GM12878 (cell line): ENCODE measurements around the gene ZC3H11A. TPM values are rescaled to one million over a fixed set of nuclear protein-coding genes. Genes with fewer than 3 reads are reported as not detected.
A peak's percentile ranks its signal among the peaks of the same experiment; 100 is the strongest.

Experiments
- ATAC-seq: fragments of 200-7000 bp; cut with Tn5 transposase; 3 replicates; pipeline ENCODE4 v1.9.1; 2020; ENCODE audit warnings: mild to moderate bottlenecking, moderate library complexity
- Bru-seq: library from RNA; stranded (reverse); fragments of 400-500 nt; gene quantifications from one replicate; lab custom pipeline; 2021; lab: Mats Ljungman, UMichigan
- BruChase-seq, 2 experiments: library from RNA; stranded (reverse); fragments of 400-500 nt; gene quantifications; one replicate each; lab custom pipeline; 2021; lab: Mats Ljungman, UMichigan
- BruUV-seq: library from RNA; stranded (reverse); fragments of 400-500 nt; replicated peaks from 2 replicates; lab custom pipeline; 2021; lab: Mats Ljungman, UMichigan
- CTCF ChIA-PET: fragments of 300-600 bp; sonication (Branson Sonifier 250); formaldehyde crosslinking; extraction: SDS; loops from one replicate; lab custom pipeline; 2021; ENCODE audit warnings: inconsistent platforms; lab: Yijun Ruan, JAX
- POLR2A ChIA-PET: fragments of 350-600 bp; formaldehyde crosslinking; extraction: SDS; loops from one replicate; lab custom pipeline; 2021; ENCODE audit warnings: inconsistent platforms; lab: Charles Lee
- RAD21 ChIA-PET: fragments of 300-600 bp; sonication (Branson Sonifier 250); formaldehyde crosslinking; loops from one replicate; lab custom pipeline; 2023; ENCODE audit warnings: antibody characterized with exemption; ENCODE audit not compliant: unreplicated experiment; lab: Charles Lee
- SMC1A ChIA-PET: fragments of 300-600 bp; sonication (Branson Sonifier 250); formaldehyde crosslinking; loops from one replicate; lab custom pipeline; 2023; ENCODE audit not compliant: unreplicated experiment, uncharacterized antibody; lab: Charles Lee
- DNase-seq: peaks from one replicate; pipeline ENCODE4 v3.0.0-alpha.2; 2011; ENCODE audit warnings: low read depth, low spot score
- FAIRE-seq: peaks from 3 replicates; lab custom pipeline; 2011; peaks lifted over from hg19 to GRCh38; lab: Jason Lieb, UNC
- H2AFZ ChIP-seq: 2 replicates; pipeline ENCODE4 v1.6.0; 2011; ENCODE audit warnings: low read depth, low read length, control low read depth; ENCODE audit not compliant: control insufficient read depth
- H3K27ac ChIP-seq: 2 replicates; pipeline ENCODE4 v1.5.1; 2011; ENCODE audit warnings: control low read depth; ENCODE audit not compliant: control insufficient read depth, insufficient read depth
- H3K27me3 ChIP-seq, 2 experiments: replicated peaks in 1 of 2; 2 replicates each; pipeline versions ENCODE4 v1.6.0 to v1.6.1; 2011; ENCODE audit warnings: low read length in 1 of 2; ENCODE audit not compliant: control insufficient read depth in 2 of 2, insufficient read depth in 2 of 2
- H3K36me3 ChIP-seq, 2 experiments: 2 replicates each; pipeline ENCODE4 v1.5.1; 2011; ENCODE audit warnings: low read length in 1 of 2; ENCODE audit not compliant: control insufficient read depth in 2 of 2, insufficient read depth in 2 of 2
- H3K4me1 ChIP-seq: 2 replicates; pipeline ENCODE4 v1.6.1; 2011; ENCODE audit warnings: mild to moderate bottlenecking, low read length, moderate library complexity, mixed read lengths; ENCODE audit not compliant: control insufficient read depth, insufficient read depth
- H3K4me2 ChIP-seq: 2 replicates; pipeline ENCODE4 v1.6.0; 2011; ENCODE audit warnings: control low read depth; ENCODE audit not compliant: control insufficient read depth, insufficient read depth
- H3K4me3 ChIP-seq: fragments of 200-600 bp; sonication (generic); 2 replicates; pipeline ENCODE4 v1.5.1; 2016
- H3K79me2 ChIP-seq: 2 replicates; pipeline ENCODE4 v1.6.0; 2011; ENCODE audit warnings: low read length; ENCODE audit not compliant: control insufficient read depth, insufficient read depth
- H3K9ac ChIP-seq: 2 replicates; pipeline ENCODE4 v1.8.0; 2011; ENCODE audit warnings: low read length, control low read depth, mixed read lengths; ENCODE audit not compliant: control insufficient read depth, insufficient read depth
- H3K9me3 ChIP-seq: replicated peaks from 3 replicates; pipeline ENCODE4 v1.5.1; 2011; ENCODE audit warnings: mild to moderate bottlenecking, low read length; ENCODE audit not compliant: control insufficient read depth, insufficient read depth
- H4K20me1 ChIP-seq: 2 replicates; pipeline ENCODE4 v1.6.0; 2011; ENCODE audit not compliant: control insufficient read depth, insufficient read depth
- BHLHE40 ChIP-seq, 2 experiments: fragments of 450-650 bp in 1 of 2; IDR thresholded peaks; 2 replicates each; pipeline ENCODE4 v1.6.1; 2011 to 2017; ENCODE audit warnings: low read depth in 2 of 2, borderline replicate concordance in 1 of 2, improper control_type of control experiment in 1 of 2, low read length in 1 of 2, mild to moderate bottlenecking in 1 of 2
- CHD1 ChIP-seq: IDR thresholded peaks from 2 replicates; pipeline ENCODE4 v1.6.1; 2012; ENCODE audit warnings: low read depth, low read length, improper control_type of control experiment
- CREM ChIP-seq: IDR thresholded peaks from 2 replicates; pipeline ENCODE4 v1.6.1; 2014; ENCODE audit warnings: antibody characterized with exemption, low read depth
- GABPA ChIP-seq: IDR thresholded peaks from 2 replicates; pipeline ENCODE4 v1.6.1; 2014; ENCODE audit warnings: antibody characterized with exemption, low read depth, mild to moderate bottlenecking, inconsistent platforms
- HCFC1 ChIP-seq: fragments of 150-350 bp; IDR thresholded peaks from 2 replicates; pipeline ENCODE4 v1.6.1; 2014; ENCODE audit warnings: low read length
- HDAC2 ChIP-seq: fragments of 200-600 bp; sonication (generic); IDR thresholded peaks from 2 replicates; pipeline ENCODE4 v1.6.1; 2017
- IKZF1 ChIP-seq: fragments of 450-650 bp; conservative IDR thresholded peaks from 2 replicates; pipeline ENCODE4 v1.6.1; 2017; ENCODE audit warnings: antibody characterized with exemption, mild to moderate bottlenecking
- IRF4 ChIP-seq: IDR thresholded peaks from 2 replicates; pipeline ENCODE4 v1.6.1; 2011; ENCODE audit warnings: low read depth, low read length
- JUNB ChIP-seq: IDR thresholded peaks from 2 replicates; pipeline ENCODE4 v1.6.1; 2016; ENCODE audit warnings: antibody characterized with exemption, mild to moderate bottlenecking
- MAX ChIP-seq: IDR thresholded peaks from 2 replicates; pipeline ENCODE4 v1.6.1; 2012; ENCODE audit warnings: low read depth, low read length, improper control_type of control experiment
- NBN ChIP-seq: fragments of 450-650 bp; IDR thresholded peaks from 2 replicates; pipeline ENCODE4 v1.6.1; 2016
- NFIC ChIP-seq: IDR thresholded peaks from 2 replicates; pipeline ENCODE4 v1.6.1; 2012; ENCODE audit warnings: low read depth, mild to moderate bottlenecking, inconsistent platforms, low read length, moderate library complexity
- NR2F1 ChIP-seq: fragments of 450-650 bp; conservative IDR thresholded peaks from 2 replicates; pipeline ENCODE4 v1.6.1; 2017; ENCODE audit warnings: mild to moderate bottlenecking
- PKNOX1 ChIP-seq: fragments of 450-650 bp; IDR thresholded peaks from 2 replicates; pipeline ENCODE4 v1.6.1; 2016; ENCODE audit warnings: mild to moderate bottlenecking
- RELA ChIP-seq: fragments of 450-650 bp; IDR thresholded peaks from 2 replicates; pipeline ENCODE4 v1.8.0; 2014; ENCODE audit warnings: borderline replicate concordance; ENCODE audit not compliant: partially characterized antibody
- SIX5 ChIP-seq: IDR thresholded peaks from 2 replicates; pipeline ENCODE4 v1.6.1; 2011; ENCODE audit warnings: mild to moderate bottlenecking, low read depth, low read length, moderate library complexity; ENCODE audit not compliant: severe bottlenecking
- SPI1 ChIP-seq: IDR thresholded peaks from 2 replicates; pipeline ENCODE4 v1.6.1; 2011; ENCODE audit warnings: low read depth, mild to moderate bottlenecking, low read length, moderate library complexity, borderline replicate concordance; ENCODE audit not compliant: insufficient read depth
- USF1 ChIP-seq: IDR thresholded peaks from 2 replicates; pipeline ENCODE4 v1.6.1; 2011; ENCODE audit warnings: borderline replicate concordance, low read depth, mild to moderate bottlenecking, moderate library complexity, mixed read lengths, low read length; ENCODE audit not compliant: insufficient read depth; ENCODE audit errors: extremely low read length
- WGBS: methylation state at CpG from one replicate; pipeline ENCODE4 v1.1.6; 2016; ENCODE audit warnings: low lambda C conversion rate; ENCODE audit not compliant: insufficient replicate concordance, insufficient coverage; ENCODE audit errors: missing lambda C conversion rate; 5-methylcytosine and 5-hydroxymethylcytosine counted together
- in situ Hi-C: fragments of 300-500 bp; cut with MboI; formaldehyde crosslinking; loops from 9 replicates; pipeline ENCODE4 v1.14.3; 2018; ENCODE audit warnings: mixed read lengths
- intact Hi-C: fragments of 100-400 bp; cut with micrococcal nuclease; formaldehyde crosslinking; loops from one replicate; pipeline ENCODE4 v1.14.2; 2022; ENCODE audit not compliant: unreplicated experiment
- long read RNA-seq, 2 experiments: library from polyadenylated mRNA; unstranded; transcript quantifications; one replicate each; pipeline ENCODE4 v2.0.0, GENCODE V29; 2019 to 2020
- polyA minus RNA-seq, 3 experiments: library from RNA; depleted of rRNA, polyadenylated mRNA; stranded (reverse); fragments of >200 nt; gene quantifications; 2 replicates each; pipeline ENCODE4 v1.2.3, GENCODE V29; 2011
- polyA plus RNA-seq, 11 experiments: library from polyadenylated mRNA; depleted of rRNA in 4 of 11; unstranded in 6 of 11; stranded (reverse) in 5 of 11; fragments of >200 nt; fragmentation: Nextera tagmentation in 4 of 11; fragmentation: Illumina TruSeq in 1 of 11; extraction: Ambion mirVana in 4 of 11; extraction: Trizol in 1 of 11; gene quantifications; 1 replicate in 1 of 11; 2 replicates in 10 of 11; pipeline versions ENCODE4 v1.2.1 to v1.2.3, GENCODE V29; 2011 to 2016; ENCODE audit warnings: inconsistent platforms in 2 of 11, missing spikeins in 2 of 11, low read depth in 1 of 11
- total RNA-seq, 4 experiments: library from RNA; depleted of rRNA in 3 of 4; stranded (reverse); fragments of >200 nt in 3 of 4; fragmentation: Illumina TruSeq in 1 of 4; extraction: Trizol in 1 of 4; gene quantifications; 2 replicates each; pipeline versions ENCODE4 v1.2.1 to v1.2.3, GENCODE V29; 2013 to 2021

The ZC3H11A gene
- 223 and 228 TPM in 2 replicates for total RNA-seq (2013; cell fraction: nucleolus; rRNA removed)
- 61.2 and 70.2 TPM in 2 replicates for total RNA-seq (2014; rRNA removed)
- 69.9 and 75.5 TPM in 2 replicates for total RNA-seq (2014; rRNA removed; fragmentation: Illumina TruSeq; extraction: Trizol)
- 59.2 and 60.4 TPM in 2 replicates for total RNA-seq (2021)
- 55.4 TPM for polyA plus RNA-seq (2011; ENCODE audit: low read depth)
- polyA plus RNA-seq (2011; rRNA removed) = 123 and 175 TPM in 2 replicates
- polyA plus RNA-seq (2011; cell fraction: cytosol; rRNA removed) = 63.3 and 74.1 TPM in 2 replicates
- 146 and 198 TPM in 2 replicates for polyA plus RNA-seq (2011; cell fraction: nucleus; rRNA removed)
- polyA plus RNA-seq (2012) = 61.7 and 76.5 TPM in 2 replicates
- polyA plus RNA-seq (2014; fragmentation: Illumina TruSeq; extraction: Trizol) = 88.2 and 93.7 TPM in 2 replicates
- polyA plus RNA-seq (2014; fragmentation: Nextera tagmentation; extraction: Ambion mirVana) = 10 to 100 TPM; 21.1 to 22.7 TPM
- polyA plus RNA-seq (2014; rRNA removed) = 54.7 and 62.4 TPM in 2 replicates
- 10 to 100 TPM; 43.6 to 45.4 TPM for polyA plus RNA-seq (2016; fragmentation: Nextera tagmentation; extraction: Ambion mirVana)
- 77.5 and 81.6 TPM in 2 replicates for polyA minus RNA-seq (2011; rRNA and poly(A)+ RNA removed)
- 31.9 and 36.8 TPM in 2 replicates for polyA minus RNA-seq (2011; cell fraction: cytosol; rRNA and poly(A)+ RNA removed)
- polyA minus RNA-seq (2011; cell fraction: nucleus; rRNA and poly(A)+ RNA removed) = 62.1 and 67.5 TPM in 2 replicates
- Bru-seq, nascent RNA = percentile 73 among the genes with signal in this experiment
- percentile 99 among the genes with signal in this experiment for BruChase-seq, experiment 1, labeled RNA remaining after a 6-hour chase
- BruChase-seq, experiment 2, labeled RNA remaining after a 2-hour chase = percentile 99 among the genes with signal in this experiment
- long read RNA-seq, experiment 1, partial matches to known transcripts = 2 of 9 reads
- long read RNA-seq, experiment 1, other reads (novel, unspliced or antisense) = 6 of 9 reads
- long read RNA-seq, experiment 2, partial matches to known transcripts = 79 of 113 reads
- long read RNA-seq, experiment 2, other reads (novel, unspliced or antisense) = 34 of 113 reads

GRCh38 chr1:203795441-203796235, at the start of gene ZC3H11A, which contains the start of gene ZBED6:
Gene ZC3H11A, plus strand, starts transcription at chr1:203795623. Its CDS starts 21,448 bp downstream, at chr1:203817071.
Gene ZBED6, plus strand, starts transcription at chr1:203795623. Its CDS starts 1,900 bp downstream, at chr1:203797523.
- DNase-seq (peak; percentile 92), ATAC-seq (peak; percentile 99), FAIRE-seq (peak; percentile 96)
- BruUV-seq = no TSS peak
- Histone ChIP-seq H2AFZ (peak within 1 kb of the TSS; percentile 83), H3K79me2 (peaks cover 51% of the 10 kb centered on the region), H3K9ac (peak within 1 kb of the TSS; percentile 92), H3K27ac (peak within 1 kb of the TSS; percentile 97), H3K4me1 (peaks cover 4% of the 10 kb centered on the region; the same call in 1 of the 2 replicates), H3K4me3 (peak within 1 kb of the TSS; percentile 87), H3K36me3 (peaks cover 0 to 24% of the 10 kb centered on the region in 2 experiments; a peak in 2 of 4 replicates), H4K20me1 (no peaks in the 10 kb centered on the region), H3K4me2 (peak within 1 kb of the TSS; percentile 80), H3K9me3 (no peaks in the 10 kb centered on the region; the same call in 2 of the 3 replicates), H3K27me3 (no peaks in the 10 kb centered on the region)
- CTCF ChIA-PET = no interaction called here
- intact Hi-C loops = no loop called here
- under 1% methylated on average over 31 of the region's 59 CpGs for WGBS
- SMC1A ChIA-PET = interaction anchor here (0.6 kb wide), 1 partner anchor 19 kb away, joined by 3 read pairs; no protein-coding TSS in a partner anchor
- in situ Hi-C loops = no loop called here
- POLR2A ChIA-PET = no interaction called here
- RAD21 ChIA-PET = no interaction called here
- TF ChIP-seq GABPA (0 out of 2 replicates have a peak, but pooled peaks have one; percentile 63), IRF4 (0 out of 2 replicates have a peak, but pooled peaks have one; percentile 15), BHLHE40 (IDR thresholded peaks at IDR 0.05; ENCODE audit: borderline replicate concordance in 1 of 2, low read depth in 2 of 2, low read length in 1 of 2) (peak; percentile 94 to 98), HDAC2 (no peak), CREM (peak; percentile 94), NBN (peak; percentile 65), USF1 (peak; percentile 94), SPI1 (no peak), NR2F1 (peak; percentile 84), PKNOX1 (peak; percentile 49; the same call in 1 of the 2 replicates), HCFC1 (peak; percentile 90), IKZF1 (peak; percentile 96), NFIC (no peak), JUNB (no peak), SIX5 (peak; percentile 85), RELA (peak; percentile 94), MAX (peak; percentile 94), CHD1 (no peak)
